Uterus (tissue), 2 donors: ENCODE measurements around the gene SERPINA5.

Experiments
- CTCF ChIP-seq, 4 experiments: fragments of 200-600 bp in 2 of 4; fragments of 450-650 bp in 2 of 4; sonication (generic) in 2 of 4; IDR thresholded peaks; one replicate each; pipeline ENCODE4 v1.5.1; 2016 to 2019; ENCODE audit warnings: antibody characterized with exemption in 4 of 4, mild to moderate bottlenecking in 2 of 4, moderate library complexity in 1 of 4
- POLR2A ChIP-seq, 2 donors: fragments of 450-650 bp; IDR thresholded peaks; one replicate each; pipeline ENCODE4 v1.6.1; 2016; ENCODE audit warnings: antibody characterized with exemption in 2 of 2, mild to moderate bottlenecking in 1 of 2, moderate library complexity in 1 of 2

GRCh38 chr14:94545131-94545841, 35.9 kb upstream of the SERPINA5 start:
- TF ChIP-seq CTCF (IDR thresholded peaks at IDR 0.05) (no peak), POLR2A (IDR thresholded peaks at IDR 0.05) (no peak)
